Measurements from ENCODE around the gene PLCG1. TPM values are rescaled to one million over a fixed set of nuclear protein-coding genes. Genes with fewer than 3 reads are reported as not detected.

PLCG1 gene
- total and polyA plus RNA-seq, 9 of the 15 experiments (the other 6 are each of a cell fraction or from before 2014, with no cell fraction given) = 1.7 to 67.0 (median 34.8) TPM

GRCh38 chr20:41141153-41141815, 3.9 kb downstream of the PLCG1 start:
- Histone ChIP-seq H3K27me3 (ENCODE audit: control insufficient read depth in 2 of 2, insufficient read depth in 2 of 2, low read length in 2 of 2) (no peaks in the 10 kb centered on the region), H3K79me2 (ENCODE audit: control insufficient read depth, insufficient read depth, low read length) (peaks cover 85% of the 10 kb centered on the region), H3K4me1 (replicated peaks in 1 of 2; ENCODE audit: control insufficient read depth in 2 of 2, insufficient read depth in 2 of 2, low read length in 2 of 2) (peaks cover 35 to 44% of the 10 kb centered on the region in 2 experiments), H3K27ac (ENCODE audit: extremely low read depth, low read depth, low read length) (no peak overlapping the region), H3K4me2 (ENCODE audit: insufficient read depth, low read length) (peak overlapping the region; percentile 21; the same call in 1 of the 2 replicates), H3K36me3 (ENCODE audit: control insufficient read depth, insufficient read depth, low read length) (peaks cover 19% of the 10 kb centered on the region; the same call in 2 of the 3 replicates), H3K4me3 (no peak overlapping the region), H3K9ac (ENCODE audit: insufficient read depth in 1 of 2, low read depth in 2 of 2, low read length in 2 of 2) (peak overlapping the region; percentile 31 to 84; a peak in 3 of 4 replicates), H3K9me1 (ENCODE audit: control insufficient read depth, insufficient read depth, low read length) (no peaks in the 10 kb centered on the region), H2AFZ (ENCODE audit: low read depth, low read length) (no peak overlapping the region), H4K20me1 (replicated peaks; ENCODE audit: control insufficient read depth, insufficient read depth, low read length) (peaks cover 22% of the 10 kb centered on the region), H3K9me3 (replicated peaks; ENCODE audit: control insufficient read depth, insufficient read depth, low read depth, low read length) (no peaks in the 10 kb centered on the region)
- BruUV-seq (replicated peaks) = no TSS peak
- in situ Hi-C loops (cut with MboI) = no loop called here
- FAIRE-seq = peak; percentile 15
- intact Hi-C loops (cut with micrococcal nuclease) = no loop called here
- ChIA-PET CTCF (ENCODE audit: low intra/inter-chr PET ratio) (no interaction called here), POLR2A (interaction anchor here (1.0 to 1.7 kb wide), 2 partner anchors 9 to 14 kb away, joined by 3 to 5 read pairs; no protein-coding TSS in a partner anchor)
- DNase-seq (ENCODE audit: extremely low read depth in 1 of 4, low spot score in 3 of 4) = peak; percentile 29 to 57 (median 43)
- TF ChIP-seq CCNT2 (IDR thresholded peaks at IDR 0.05; ENCODE audit: borderline replicate concordance, extremely low read depth, insufficient read length, low read depth, low read length) (no peak), DACH1 (IDR thresholded peaks at IDR 0.05; ENCODE audit: partially characterized antibody) (peak; percentile 36), PPARD (CRISPR knock-in tag; IDR thresholded peaks at IDR 0.05) (no peak), CBFA2T3 (IDR thresholded peaks at IDR 0.05) (peak; percentile 30; the same call in 1 of the 2 replicates)
- TF ChIP-seq, protein P1, sequence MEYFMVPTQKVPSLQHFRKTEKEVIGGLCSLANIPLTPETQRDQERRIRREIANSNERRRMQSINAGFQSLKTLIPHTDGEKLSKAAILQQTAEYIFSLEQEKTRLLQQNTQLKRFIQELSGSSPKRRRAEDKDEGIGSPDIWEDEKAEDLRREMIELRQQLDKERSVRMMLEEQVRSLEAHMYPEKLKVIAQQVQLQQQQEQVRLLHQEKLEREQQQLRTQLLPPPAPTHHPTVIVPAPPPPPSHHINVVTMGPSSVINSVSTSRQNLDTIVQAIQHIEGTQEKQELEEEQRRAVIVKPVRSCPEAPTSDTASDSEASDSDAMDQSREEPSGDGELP (CRISPR knock-in tag; IDR thresholded peaks at IDR 0.05; ENCODE audit: borderline replicate concordance) = peak; percentile 93
- TF ChIP-seq, protein P2, sequence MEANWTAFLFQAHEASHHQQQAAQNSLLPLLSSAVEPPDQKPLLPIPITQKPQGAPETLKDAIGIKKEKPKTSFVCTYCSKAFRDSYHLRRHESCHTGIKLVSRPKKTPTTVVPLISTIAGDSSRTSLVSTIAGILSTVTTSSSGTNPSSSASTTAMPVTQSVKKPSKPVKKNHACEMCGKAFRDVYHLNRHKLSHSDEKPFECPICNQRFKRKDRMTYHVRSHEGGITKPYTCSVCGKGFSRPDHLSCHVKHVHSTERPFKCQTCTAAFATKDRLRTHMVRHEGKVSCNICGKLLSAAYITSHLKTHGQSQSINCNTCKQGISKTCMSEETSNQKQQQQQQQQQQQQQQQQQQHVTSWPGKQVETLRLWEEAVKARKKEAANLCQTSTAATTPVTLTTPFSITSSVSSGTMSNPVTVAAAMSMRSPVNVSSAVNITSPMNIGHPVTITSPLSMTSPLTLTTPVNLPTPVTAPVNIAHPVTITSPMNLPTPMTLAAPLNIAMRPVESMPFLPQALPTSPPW (CRISPR knock-in tag; IDR thresholded peaks at IDR 0.05) = peak; percentile 34; the same call in 1 of the 2 replicates
- TF ChIP-seq, protein P3, sequence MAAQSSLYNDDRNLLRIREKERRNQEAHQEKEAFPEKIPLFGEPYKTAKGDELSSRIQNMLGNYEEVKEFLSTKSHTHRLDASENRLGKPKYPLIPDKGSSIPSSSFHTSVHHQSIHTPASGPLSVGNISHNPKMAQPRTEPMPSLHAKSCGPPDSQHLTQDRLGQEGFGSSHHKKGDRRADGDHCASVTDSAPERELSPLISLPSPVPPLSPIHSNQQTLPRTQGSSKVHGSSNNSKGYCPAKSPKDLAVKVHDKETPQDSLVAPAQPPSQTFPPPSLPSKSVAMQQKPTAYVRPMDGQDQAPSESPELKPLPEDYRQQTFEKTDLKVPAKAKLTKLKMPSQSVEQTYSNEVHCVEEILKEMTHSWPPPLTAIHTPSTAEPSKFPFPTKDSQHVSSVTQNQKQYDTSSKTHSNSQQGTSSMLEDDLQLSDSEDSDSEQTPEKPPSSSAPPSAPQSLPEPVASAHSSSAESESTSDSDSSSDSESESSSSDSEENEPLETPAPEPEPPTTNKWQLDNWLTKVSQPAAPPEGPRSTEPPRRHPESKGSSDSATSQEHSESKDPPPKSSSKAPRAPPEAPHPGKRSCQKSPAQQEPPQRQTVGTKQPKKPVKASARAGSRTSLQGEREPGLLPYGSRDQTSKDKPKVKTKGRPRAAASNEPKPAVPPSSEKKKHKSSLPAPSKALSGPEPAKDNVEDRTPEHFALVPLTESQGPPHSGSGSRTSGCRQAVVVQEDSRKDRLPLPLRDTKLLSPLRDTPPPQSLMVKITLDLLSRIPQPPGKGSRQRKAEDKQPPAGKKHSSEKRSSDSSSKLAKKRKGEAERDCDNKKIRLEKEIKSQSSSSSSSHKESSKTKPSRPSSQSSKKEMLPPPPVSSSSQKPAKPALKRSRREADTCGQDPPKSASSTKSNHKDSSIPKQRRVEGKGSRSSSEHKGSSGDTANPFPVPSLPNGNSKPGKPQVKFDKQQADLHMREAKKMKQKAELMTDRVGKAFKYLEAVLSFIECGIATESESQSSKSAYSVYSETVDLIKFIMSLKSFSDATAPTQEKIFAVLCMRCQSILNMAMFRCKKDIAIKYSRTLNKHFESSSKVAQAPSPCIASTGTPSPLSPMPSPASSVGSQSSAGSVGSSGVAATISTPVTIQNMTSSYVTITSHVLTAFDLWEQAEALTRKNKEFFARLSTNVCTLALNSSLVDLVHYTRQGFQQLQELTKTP (IDR thresholded peaks at IDR 0.05; ENCODE audit: low read depth in 1 of 2, partially characterized antibody in 2 of 2) = no peak
- 39% methylated on average over 8 of the region's 8 CpGs for WGBS (ENCODE audit: insufficient coverage, low coverage, missing lambda C conversion rate)
- ATAC-seq = no peak
